ENCODE measurements around the gene UBE2G1. TPM values are rescaled to one million over a fixed set of nuclear protein-coding genes. Genes with fewer than 3 reads are reported as not detected.
A peak's percentile ranks its signal among the peaks of the same experiment; 100 is the strongest.

Gene UBE2G1
- total and polyA plus RNA-seq, 2 of the 8 experiments (the other 6 are each of a cell fraction or from before 2014, with no cell fraction given) = 73.9 to 170 TPM

GRCh38 chr17:4365628-4366326 lies 698 bp downstream of the UBE2G1 start:
- Histone ChIP-seq H3K9me3 (ENCODE audit: insufficient read depth in 2 of 2, low read depth in 1 of 2, low read length in 1 of 2) (no peaks in the 10 kb centered on the region), H3K79me1 (ENCODE audit: low read depth, low read length) (no peaks in the 10 kb centered on the region; the same call in 1 of the 2 replicates), H4K8ac (ENCODE audit: extremely low read depth, insufficient read depth, low read length) (peak overlapping the region; percentile 99), H3K18ac (ENCODE audit: extremely low read depth, low read length) (peak overlapping the region; percentile 90), H3K56ac (replicated peaks; ENCODE audit: insufficient read length, low read depth, low read length) (peak overlapping the region; percentile 77), H2BK12ac (ENCODE audit: low read depth, low read length) (no peak overlapping the region), H2BK15ac (ENCODE audit: low read length) (no peak overlapping the region), H2BK120ac (replicated peaks; ENCODE audit: low read depth, low read length) (no peak overlapping the region), H3K4ac (replicated peaks; ENCODE audit: insufficient read length, low read depth, low read length) (peak overlapping the region; percentile 96), H4K5ac (ENCODE audit: insufficient read length, low read depth, low read length) (peak overlapping the region; percentile 89), H4K91ac (replicated peaks; ENCODE audit: insufficient read length, low read length) (peak overlapping the region; percentile 93), H2AFZ (ENCODE audit: low read length) (no peak overlapping the region), H4K20me1 (replicated peaks in 1 of 2; ENCODE audit: control insufficient read depth in 1 of 2, insufficient read depth in 2 of 2, low read length in 2 of 2) (peaks cover 4 to 8% of the 10 kb centered on the region in 2 experiments), H3K27me3 (replicated peaks in 1 of 4; ENCODE audit: control insufficient read depth in 3 of 4, extremely low read depth in 1 of 4, insufficient read depth in 3 of 4, low read length in 3 of 4) (no peaks in the 10 kb centered on the region), H3K27ac (ENCODE audit: low read depth, low read length) (peak overlapping the region; percentile 85; the same call in 1 of the 2 replicates), H3K4me1 (replicated peaks in 1 of 4; ENCODE audit: control insufficient read depth in 3 of 4, insufficient read depth in 4 of 4, low read length in 3 of 4) (peaks cover 0 to 5% (median 2%) of the 10 kb centered on the region in 4 experiments; a peak in 2 of 7 replicates), H2BK5ac (ENCODE audit: low read depth, low read length) (peak overlapping the region; percentile 75; the same call in 1 of the 2 replicates), H3K79me2 (ENCODE audit: control insufficient read depth in 1 of 2, insufficient read depth in 2 of 2, low read length in 2 of 2) (peaks cover 33 to 56% of the 10 kb centered on the region in 2 experiments), H3K9ac (replicated peaks in 1 of 4; ENCODE audit: extremely low read depth in 1 of 4, low read depth in 3 of 4, low read length in 3 of 4) (peak overlapping the region; percentile 66 to 97 (median 88)), H3K23me2 (ENCODE audit: low read depth, low read length) (peaks cover 5% of the 10 kb centered on the region; the same call in 1 of the 2 replicates), H3K4me3 (ENCODE audit: extremely low read depth in 1 of 4, insufficient read depth in 2 of 4, low read depth in 3 of 4, low read length in 4 of 4) (peak overlapping the region; percentile 77 to 98 (median 82)), H3K4me2 (ENCODE audit: insufficient read depth in 1 of 2, low read depth in 2 of 2, low read length in 2 of 2) (peak overlapping the region; percentile 70 to 97), H2BK20ac (ENCODE audit: low read length) (no peak overlapping the region), H3K23ac (ENCODE audit: insufficient read length) (no peak overlapping the region), H3K36me3 (ENCODE audit: control insufficient read depth in 2 of 4, insufficient read depth in 4 of 4, low read length in 3 of 4) (peaks cover 0 to 7% (median 0%) of the 10 kb centered on the region in 4 experiments; a peak in 2 of 8 replicates), H3K14ac (ENCODE audit: insufficient read length) (no peak overlapping the region), H2AK5ac (ENCODE audit: low read depth, low read length) (no peak overlapping the region)
- TF ChIP-seq YY1 (IDR thresholded peaks at IDR 0.05; ENCODE audit: low read depth, low read length) = no peak
- peak; percentile 61 for TF ChIP-seq KDM4A (IDR thresholded peaks at IDR 0.05; ENCODE audit: low read depth, low read length, severe bottlenecking)
- peak; percentile 51; the same call in 1 of the 2 replicates for TF ChIP-seq RBBP5 (IDR thresholded peaks at IDR 0.05; ENCODE audit: borderline replicate concordance, low read depth, low read length)
- no peak for TF ChIP-seq MAFK (IDR thresholded peaks at IDR 0.05; ENCODE audit: low read depth, low read length)
- TF ChIP-seq HDAC2 (IDR thresholded peaks at IDR 0.05; ENCODE audit: borderline replicate concordance in 1 of 2, low read depth in 2 of 2, low read length in 2 of 2) = 0 out of 4 replicates have a peak, but pooled peaks of 1 of the 2 experiments have one; percentile 10
- no peak for TF ChIP-seq BCL11A (IDR thresholded peaks at IDR 0.05; ENCODE audit: low read depth in 2 of 2, low read length in 2 of 2)
- peak; percentile 49 to 77 for TF ChIP-seq POLR2A (IDR thresholded peaks at IDR 0.05; ENCODE audit: control extremely low read depth in 1 of 2, low read depth in 2 of 2, low read length in 2 of 2)
- CTCF ChIA-PET (ENCODE audit: partially characterized antibody) = interaction anchor here (1.1 to 1.7 kb wide), 4 partner anchors 11 to 150 kb away, joined by 3 to 8 read pairs (median 4); no protein-coding TSS in a partner anchor
- no peak for FAIRE-seq
- POLR2A ChIA-PET (ENCODE audit: partially characterized antibody) = interaction anchor here (0.6 to 4.4 kb wide), 25 partner anchors 10 to 492 kb away, joined by 3 to 45 read pairs (median 4); no protein-coding TSS in a partner anchor
- DNase-seq (ENCODE audit: low read depth in 1 of 2, low spot score in 2 of 2) = peak in 1 of 2 experiments; percentile 78
- WGBS, 2 experiments (ENCODE audit: extremely low coverage in 1 of 2, insufficient coverage in 1 of 2, insufficient read length in 1 of 2, insufficient replicate concordance in 2 of 2, low coverage in 1 of 2, low lambda C conversion rate in 2 of 2, missing lambda C conversion rate in 1 of 2) = 1% methylated on average over 28 of the region's 82 CpGs; no CpG with 5 or more reads in 1 of the 2 experiments

Measured in H1 (cell line).